ENCODE data around the gene LCE3D.
A peak's percentile ranks its signal among the peaks of the same experiment; 100 is the strongest.

- TF ChIP-seq EP300 (IDR thresholded peaks at IDR 0.05) (no peak), POLR2A (IDR thresholded peaks at IDR 0.05; ENCODE audit: low read depth) (no peak), CTCF (IDR thresholded peaks at IDR 0.05) (peak in 2 of 3 experiments; percentile 11 to 32), POLR2AphosphoS5 (IDR thresholded peaks at IDR 0.05) (no peak)
Observed at GRCh38 chr1:152533327-152533938, 46.9 kb downstream of the LCE3D start.
